ENCODE measurements around the gene DRC7. TPM values are rescaled to one million over a fixed set of nuclear protein-coding genes. Genes with fewer than 3 reads are reported as not detected.
A peak's percentile ranks its signal among the peaks of the same experiment; 100 is the strongest.

Gene DRC7
- total RNA-seq, 4 donors from 2014 or later = 0.22 to 7.1 TPM; not detected in 2

- TF ChIP-seq CTCF (IDR thresholded peaks at IDR 0.05) (no peak), POLR2A (IDR thresholded peaks at IDR 0.05) (no peak)
- WGBS, 2 donors = 90 to 96% methylated on average over 14 to 17 of the region's 17 CpGs
- H3K36me3 ChIP-seq = peaks cover 73 to 78% of the 10 kb centered on the region in 2 donors
Measured at GRCh38 chr16:57765160-57765728, 70.6 kb downstream of the DRC7 start.

GRCh38 chr16:57766714-57767348, 72.2 kb downstream of the DRC7 start:
- H3K27ac ChIP-seq = no peak overlapping the region
- H3K27me3 ChIP-seq = no peaks in the 10 kb centered on the region
- WGBS, 2 donors = 91 to 94% methylated on average over 12 to 15 of the region's 15 CpGs
- H3K9me3 ChIP-seq = no peaks in the 10 kb centered on the region
- H3K4me3 ChIP-seq (replicated peaks in 1 of 3) = no peak overlapping the region
- DNase-seq = no peak
- peaks cover 70 to 74% of the 10 kb centered on the region in 2 donors for H3K36me3 ChIP-seq
- H3K4me1 ChIP-seq = no peaks in the 10 kb centered on the region
- intact Hi-C loops (cut with DNase I) = no loop called here
- TF ChIP-seq POLR2A (IDR thresholded peaks at IDR 0.05) (no peak), CTCF (IDR thresholded peaks at IDR 0.05) (no peak)

More at GRCh38 chr16:57765160-57765728, 70.6 kb downstream of the DRC7 start:
- intact Hi-C loops (cut with DNase I) = no loop called here
- DNase-seq = no peak
- Histone ChIP-seq H3K4me1 (no peaks in the 10 kb centered on the region), H3K9me3 (no peaks in the 10 kb centered on the region), H3K4me3 (replicated peaks in 1 of 3) (no peak overlapping the region), H3K27me3 (no peaks in the 10 kb centered on the region), H3K27ac (peak overlapping the region in 1 of 3 donors; percentile 12)

- Histone ChIP-seq H3K36me3 (peaks cover 57 to 63% of the 10 kb centered on the region in 2 donors), H3K9me3 (no peaks in the 10 kb centered on the region), H3K27me3 (no peaks in the 10 kb centered on the region), H3K4me1 (peaks cover 8 to 18% of the 10 kb centered on the region in 2 donors), H3K4me3 (replicated peaks in 1 of 3) (no peak overlapping the region), H3K27ac (no peak overlapping the region)
- no peak for TF ChIP-seq POLR2A (IDR thresholded peaks at IDR 0.05)
- TF ChIP-seq CTCF (IDR thresholded peaks at IDR 0.05) = no peak
- 97 to 98% methylated on average over 5 to 6 of the region's 22 CpGs for WGBS, 2 donors
- DNase-seq = no peak
- intact Hi-C loops (cut with DNase I) = no loop called here
Measured at GRCh38 chr16:57769541-57770145, 75.0 kb downstream of the DRC7 start.

GRCh38 chr16:57770361-57770760, 75.8 kb downstream of the DRC7 start:
- H3K27ac ChIP-seq = no peak overlapping the region
- WGBS, 2 donors = 84 to 94% methylated on average over 7 to 15 of the region's 15 CpGs
- no peak for TF ChIP-seq CTCF (IDR thresholded peaks at IDR 0.05)
- no peak for TF ChIP-seq POLR2A (IDR thresholded peaks at IDR 0.05)
- H3K4me1 ChIP-seq = peaks cover 8 to 23% of the 10 kb centered on the region in 2 donors
- H3K36me3 ChIP-seq = peaks cover 57% of the 10 kb centered on the region in 2 donors
- intact Hi-C loops (cut with DNase I) = no loop called here
- no peaks in the 10 kb centered on the region for H3K27me3 ChIP-seq
- H3K4me3 ChIP-seq (replicated peaks in 1 of 3) = no peak overlapping the region
- no peak for DNase-seq
- no peaks in the 10 kb centered on the region for H3K9me3 ChIP-seq

Measured in thyroid gland (tissue), 4 donors.